ENCODE measurements around the gene NOTCH4.

GRCh38 chr6:32183483-32184083, 40.3 kb downstream of the NOTCH4 start:
- TF ChIP-seq RAD21 (IDR thresholded peaks at IDR 0.05; ENCODE audit: low read depth) (no peak), EP300 (IDR thresholded peaks at IDR 0.05; ENCODE audit: borderline replicate concordance) (no peak), USF1 (IDR thresholded peaks at IDR 0.05) (no peak), TAF1 (IDR thresholded peaks at IDR 0.05; ENCODE audit: low read depth) (no peak), YY1 (IDR thresholded peaks at IDR 0.05; ENCODE audit: low read depth) (no peak), TEAD4 (IDR thresholded peaks at IDR 0.05) (no peak), TCF12 (IDR thresholded peaks at IDR 0.05; ENCODE audit: low read depth) (no peak), CREB1 (IDR thresholded peaks at IDR 0.05; ENCODE audit: low read depth) (no peak), MAX (IDR thresholded peaks at IDR 0.05) (no peak), EGR1 (IDR thresholded peaks at IDR 0.05) (no peak), NFIC (IDR thresholded peaks at IDR 0.05) (no peak), CEBPB (IDR thresholded peaks at IDR 0.05) (no peak)
- TF ChIP-seq, protein P1, sequence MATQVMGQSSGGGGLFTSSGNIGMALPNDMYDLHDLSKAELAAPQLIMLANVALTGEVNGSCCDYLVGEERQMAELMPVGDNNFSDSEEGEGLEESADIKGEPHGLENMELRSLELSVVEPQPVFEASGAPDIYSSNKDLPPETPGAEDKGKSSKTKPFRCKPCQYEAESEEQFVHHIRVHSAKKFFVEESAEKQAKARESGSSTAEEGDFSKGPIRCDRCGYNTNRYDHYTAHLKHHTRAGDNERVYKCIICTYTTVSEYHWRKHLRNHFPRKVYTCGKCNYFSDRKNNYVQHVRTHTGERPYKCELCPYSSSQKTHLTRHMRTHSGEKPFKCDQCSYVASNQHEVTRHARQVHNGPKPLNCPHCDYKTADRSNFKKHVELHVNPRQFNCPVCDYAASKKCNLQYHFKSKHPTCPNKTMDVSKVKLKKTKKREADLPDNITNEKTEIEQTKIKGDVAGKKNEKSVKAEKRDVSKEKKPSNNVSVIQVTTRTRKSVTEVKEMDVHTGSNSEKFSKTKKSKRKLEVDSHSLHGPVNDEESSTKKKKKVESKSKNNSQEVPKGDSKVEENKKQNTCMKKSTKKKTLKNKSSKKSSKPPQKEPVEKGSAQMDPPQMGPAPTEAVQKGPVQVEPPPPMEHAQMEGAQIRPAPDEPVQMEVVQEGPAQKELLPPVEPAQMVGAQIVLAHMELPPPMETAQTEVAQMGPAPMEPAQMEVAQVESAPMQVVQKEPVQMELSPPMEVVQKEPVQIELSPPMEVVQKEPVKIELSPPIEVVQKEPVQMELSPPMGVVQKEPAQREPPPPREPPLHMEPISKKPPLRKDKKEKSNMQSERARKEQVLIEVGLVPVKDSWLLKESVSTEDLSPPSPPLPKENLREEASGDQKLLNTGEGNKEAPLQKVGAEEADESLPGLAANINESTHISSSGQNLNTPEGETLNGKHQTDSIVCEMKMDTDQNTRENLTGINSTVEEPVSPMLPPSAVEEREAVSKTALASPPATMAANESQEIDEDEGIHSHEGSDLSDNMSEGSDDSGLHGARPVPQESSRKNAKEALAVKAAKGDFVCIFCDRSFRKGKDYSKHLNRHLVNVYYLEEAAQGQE (IDR thresholded peaks at IDR 0.05; ENCODE audit: low read depth), result no peak
